Ovary (tissue), 9 donors: ENCODE data around the gene NTRK1. TPM values are rescaled to one million over a fixed set of nuclear protein-coding genes. Genes with fewer than 3 reads are reported as not detected.
A peak's percentile ranks its signal among the peaks of the same experiment; 100 is the strongest.

Experiments
- DNase-seq, 5 donors: peaks; one replicate each; pipeline ENCODE4 v3.0.0-alpha.2; 2019 to 2020
- H3K27ac ChIP-seq, 2 donors: fragments of 200-600 bp; one replicate each; pipeline versions ENCODE4 v1.5.1 to v1.8.0; 2019 to 2022
- H3K27me3 ChIP-seq: fragments of 200-600 bp; one replicate; pipeline ENCODE4 v1.8.0; 2022
- H3K36me3 ChIP-seq: fragments of 200-600 bp; sonication (generic); one replicate; pipeline ENCODE4 v1.5.1; 2019
- H3K4me1 ChIP-seq: one replicate; pipeline ENCODE4 v1.8.1; 2013; ENCODE audit warnings: mild to moderate bottlenecking, moderate library complexity; ENCODE audit not compliant: insufficient read depth
- H3K4me3 ChIP-seq: fragments of 200-600 bp; sonication (generic); one replicate; pipeline ENCODE4 v1.5.1; 2017
- H3K9me3 ChIP-seq, 2 donors: fragments of 200-600 bp in 1 of 2; sonication (generic) in 1 of 2; one replicate each; pipeline versions ENCODE4 v1.5.1 to v1.8.1; 2013 to 2019; ENCODE audit warnings: mild to moderate bottlenecking in 1 of 2, moderate library complexity in 1 of 2
- CTCF ChIP-seq, 3 donors: fragments of 450-650 bp in 2 of 3; fragments of 200-600 bp in 1 of 3; IDR thresholded peaks; one replicate each; pipeline versions ENCODE4 v1.5.1 to v1.8.0; 2016 to 2022; ENCODE audit warnings: antibody characterized with exemption in 3 of 3, mild to moderate bottlenecking in 1 of 3
- EP300 ChIP-seq: sonication (generic); formaldehyde crosslinking; IDR thresholded peaks from one replicate; pipeline ENCODE4 v1.6.1; 2017; ENCODE audit warnings: antibody characterized with exemption
- POLR2A ChIP-seq: fragments of 450-650 bp; IDR thresholded peaks from one replicate; pipeline ENCODE4 v1.6.1; 2017; ENCODE audit warnings: antibody characterized with exemption, mild to moderate bottlenecking, moderate library complexity
- WGBS, 3 donors: extraction: QIAGEN DNeasy Blood & Tissue Kit in 1 of 3; methylation state at CpG; one replicate each; pipeline versions ENCODE4 v1.1.5 to v1.1.7; 2013 to 2017; 5-methylcytosine and 5-hydroxymethylcytosine counted together
- intact Hi-C, 4 donors: fragments of 100-400 bp; cut with DNase I; formaldehyde crosslinking; loops; one replicate each; pipeline versions ENCODE4 v1.11.0 to v1.15.1; 2022 to 2023
- polyA plus RNA-seq, 2 donors: library from polyadenylated mRNA; stranded (reverse); fragments of 200-250 nt in 1 of 2; fragments of 350-450 nt in 1 of 2; fragmentation: Illumina TruSeq in 1 of 2; extraction: RNeasy Lipid Tissue Mini Kit (QIAGEN cat#74804) in 1 of 2; gene quantifications; one replicate each; pipeline ENCODE4 v1.2.3, GENCODE V29; 2013 to 2014
- total RNA-seq, 7 donors: library from RNA; depleted of rRNA in 2 of 7; stranded (reverse); fragments of >200 nt in 2 of 7; fragmentation: NEBNext Ultra II Directional in 3 of 7; extraction: Animal tissue kit (Norgen Biotek cat#: 25700) in 3 of 7; gene quantifications; one replicate each; pipeline versions ENCODE4 v1.1.0 to v1.2.4, GENCODE V29; 2016 to 2023
- donor health status: DM: no; HTN: no; CAD: no; lungs with moderate emphysema.
- donor health status: DM: no; HTN: no; CAD: no.
- donor health status: Bipolar disorder and iron deficiency.
- donor health status: DM: yes; HTN: yes; CAD: no.
- donor health status: DM: no; HTN: no; CAD: no.
- donor health status: DM: yes; HTN: yes; CAD: no.

NTRK1 gene
- total and polyA plus RNA-seq, 9 donors = 0.11 to 0.92 (median 0.38) TPM; not detected in 4

GRCh38 chr1:156920233-156921052 lies 59.8 kb downstream of the NTRK1 start, which contains the start of gene LRRC71:
TSS of gene LRRC71 (plus strand) at chr1:156920632. CDS start at chr1:156920804, 172 bp downstream.
- peak; percentile 53 to 85 (median 74) for DNase-seq
- 6 to 11% (median 10%) methylated on average over 59 to 71 of the region's 71 CpGs for WGBS, 3 donors
- Histone ChIP-seq H3K27ac (no peak within 1 kb of the TSS), H3K4me3 (no peak within 1 kb of the TSS), H3K36me3 (no peaks in the 10 kb centered on the region), H3K9me3 (no peaks in the 10 kb centered on the region), H3K27me3 (peaks cover 4% of the 10 kb centered on the region), H3K4me1 (peaks cover 7% of the 10 kb centered on the region)
- no peak for TF ChIP-seq POLR2A
- peak; percentile 44 to 80 (median 72) for TF ChIP-seq CTCF (IDR thresholded peaks at IDR 0.05)
- TF ChIP-seq EP300 = no peak
- intact Hi-C loops = no loop called here

- TF ChIP-seq EP300 (no peak), POLR2A (no peak), CTCF (IDR thresholded peaks at IDR 0.05) (no peak)
Observed at GRCh38 chr1:156921053-156921529, 60.4 kb downstream of the NTRK1 start.

GRCh38 chr1:156922986-156923669 lies 62.5 kb downstream of the NTRK1 start:
- WGBS, 3 donors = 19 to 25% (median 22%) methylated on average over 11 of the region's 11 CpGs
- Histone ChIP-seq H3K36me3 (no peaks in the 10 kb centered on the region), H3K9me3 (no peaks in the 10 kb centered on the region), H3K27ac (no peak overlapping the region), H3K27me3 (peaks cover 4% of the 10 kb centered on the region), H3K4me1 (peaks cover 12% of the 10 kb centered on the region), H3K4me3 (no peak overlapping the region)
- no peak for DNase-seq
- intact Hi-C loops = no loop called here
- TF ChIP-seq CTCF (IDR thresholded peaks at IDR 0.05) (no peak), EP300 (no peak), POLR2A (no peak)

More at GRCh38 chr1:156921053-156921529, 60.4 kb downstream of the NTRK1 start:
- intact Hi-C loops = no loop called here
- Histone ChIP-seq H3K36me3 (no peaks in the 10 kb centered on the region), H3K4me3 (no peak overlapping the region), H3K9me3 (no peaks in the 10 kb centered on the region), H3K27ac (no peak overlapping the region), H3K27me3 (peaks cover 4% of the 10 kb centered on the region), H3K4me1 (peaks cover 7% of the 10 kb centered on the region)
- DNase-seq = no peak
- 69 to 73% (median 69%) methylated on average over 7 of the region's 7 CpGs for WGBS, 3 donors

DNA sequence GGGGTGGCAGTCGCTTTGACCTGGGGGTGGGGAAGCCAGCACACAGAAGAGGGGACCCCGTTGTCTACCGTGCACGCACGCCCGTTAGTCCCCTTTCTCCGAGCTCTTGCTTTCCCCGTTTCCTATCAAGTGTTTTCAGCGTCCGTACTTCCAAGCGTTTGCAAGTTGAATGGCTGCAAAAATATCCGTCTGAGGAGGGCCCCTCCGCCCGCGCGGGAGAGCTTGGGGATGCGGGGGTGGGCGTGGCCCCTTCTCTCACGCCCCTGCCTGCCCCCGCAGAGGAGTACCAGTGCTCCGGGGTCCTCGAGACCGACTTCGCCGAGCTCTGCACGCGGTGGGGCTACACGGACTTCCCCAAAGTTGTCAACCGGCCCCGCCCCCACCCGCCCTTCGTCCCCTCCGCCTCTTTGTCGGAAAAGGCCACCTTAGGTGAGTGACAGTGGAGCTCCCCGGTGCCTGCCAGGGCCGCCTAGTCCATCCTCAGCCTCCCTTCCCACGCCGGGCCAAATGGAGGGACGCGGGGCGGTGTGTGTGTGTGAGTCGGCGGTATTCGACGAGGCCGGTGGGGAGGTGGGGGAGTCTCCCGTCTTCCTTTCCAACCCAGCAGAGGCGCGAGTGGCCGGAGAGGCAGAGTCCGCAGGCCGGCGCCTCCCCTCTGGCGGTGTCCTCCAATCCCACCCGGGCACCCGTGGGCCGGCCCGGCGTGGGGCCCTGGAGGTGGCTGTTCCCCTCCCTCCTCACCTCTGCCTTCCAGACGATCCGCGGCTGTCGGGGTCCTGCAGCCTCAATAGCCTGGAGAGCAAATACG lies 63.2 kb downstream of the NTRK1 start:
- Histone ChIP-seq H3K27me3 (peaks cover 4% of the 10 kb centered on the region), H3K4me3 (no peak overlapping the region), H3K9me3 (no peaks in the 10 kb centered on the region), H3K27ac (no peak overlapping the region), H3K36me3 (no peaks in the 10 kb centered on the region), H3K4me1 (peaks cover 12% of the 10 kb centered on the region)
- intact Hi-C loops = no loop called here
- TF ChIP-seq EP300 = no peak
- no peak for TF ChIP-seq CTCF (IDR thresholded peaks at IDR 0.05)
- no peak for TF ChIP-seq POLR2A
- peak in 1 of 5 donors; percentile 55 for DNase-seq
- WGBS, 3 donors = 2 to 4% (median 4%) methylated on average over 56 to 64 of the region's 64 CpGs
